Measurements from ENCODE around the gene CEP76. TPM values are rescaled to one million over a fixed set of nuclear protein-coding genes. Genes with fewer than 3 reads are reported as not detected.

CEP76 gene
- polyA plus RNA-seq, 3 donors: 2.7 to 3.4 (median 3.0) TPM

DNA sequence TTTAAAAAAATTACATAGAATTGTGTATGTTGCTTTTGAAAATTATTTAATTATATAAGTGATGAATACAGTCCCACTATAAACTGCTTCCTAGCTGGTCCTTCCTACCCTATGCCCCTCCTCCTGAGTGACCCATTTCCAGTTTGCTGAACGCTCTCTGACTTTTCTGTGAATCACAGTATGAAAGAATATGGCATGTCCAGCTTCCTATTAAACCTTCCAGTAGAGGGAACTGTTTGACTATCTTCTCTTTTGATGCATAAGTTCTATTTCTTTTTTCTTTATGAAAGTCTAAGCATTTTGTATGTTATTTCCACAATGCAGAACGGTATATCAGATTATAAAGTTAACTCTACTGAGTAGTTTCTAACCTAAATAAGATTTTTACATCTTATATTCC lies 41.6 kb upstream of the CEP76 start:
- H4K20me1 ChIP-seq (ENCODE audit: insufficient read depth, low read length): no peaks in the 10 kb centered on the region

DNA sequence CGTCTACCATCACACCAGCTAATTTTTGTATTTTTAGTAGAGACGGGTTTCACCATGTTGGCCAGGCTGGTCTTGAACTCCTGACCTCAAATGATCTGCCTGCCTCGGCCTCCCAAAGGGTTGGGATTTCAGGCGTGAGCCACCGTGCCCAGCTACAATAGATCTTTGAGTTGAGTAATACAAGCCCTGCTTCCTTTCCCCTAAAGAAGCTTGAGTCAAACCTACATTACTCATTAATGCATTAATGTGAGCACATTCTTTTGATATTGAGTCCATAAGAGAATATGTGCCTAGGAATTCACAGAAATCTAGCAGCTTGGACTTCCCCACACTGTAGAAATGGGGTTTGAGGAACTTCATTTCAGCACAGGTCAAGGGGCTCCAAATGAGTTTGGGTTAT lies 39.9 kb upstream of the CEP76 start:
- DNase-seq: peak in 1 of 3 donors; percentile 13
- no peak overlapping the region for H3K27ac ChIP-seq (ENCODE audit: low read depth in 1 of 2, low read length in 2 of 2)
- no peaks in the 10 kb centered on the region for H3K36me3 Mint-ChIP-seq
- no peak overlapping the region for H3K9ac ChIP-seq (ENCODE audit: insufficient read depth, low read length, poor library complexity, severe bottlenecking)
- H4K20me1 ChIP-seq (ENCODE audit: insufficient read depth, low read length): no peaks in the 10 kb centered on the region
- intact Hi-C loops (cut with micrococcal nuclease): loop anchor here (5.0 kb wide), 2 partner anchors 155 to 190 kb away; no protein-coding TSS in a partner anchor
- no peaks in the 10 kb centered on the region for H3K9me3 ChIP-seq (replicated peaks in 1 of 2; ENCODE audit: control insufficient read depth in 1 of 2, insufficient read depth in 1 of 2, low read length in 2 of 2)
- H3K36me3 ChIP-seq (replicated peaks in 1 of 2; ENCODE audit: control insufficient read depth in 1 of 2, insufficient read depth in 2 of 2, low read length in 2 of 2): no peaks in the 10 kb centered on the region
- H3K4me3 Mint-ChIP-seq: no peak overlapping the region
- H3K27me3 ChIP-seq (ENCODE audit: control insufficient read depth in 2 of 2, insufficient read depth in 2 of 2, low read length in 2 of 2): no peaks in the 10 kb centered on the region
- no peak overlapping the region for H2AFZ ChIP-seq (ENCODE audit: insufficient read depth, low read depth, low read length, poor library complexity, severe bottlenecking)
- H3K4me1 Mint-ChIP-seq: no peaks in the 10 kb centered on the region
- peaks cover 0 to 1% (median 0%) of the 10 kb centered on the region in 3 donors for H3K27me3 Mint-ChIP-seq (ENCODE audit: low read depth in 3 of 3)
- H3K4me3 ChIP-seq (replicated peaks in 1 of 3; ENCODE audit: low read depth in 2 of 3, low read length in 3 of 3): no peak overlapping the region
- TF ChIP-seq, protein P1, sequence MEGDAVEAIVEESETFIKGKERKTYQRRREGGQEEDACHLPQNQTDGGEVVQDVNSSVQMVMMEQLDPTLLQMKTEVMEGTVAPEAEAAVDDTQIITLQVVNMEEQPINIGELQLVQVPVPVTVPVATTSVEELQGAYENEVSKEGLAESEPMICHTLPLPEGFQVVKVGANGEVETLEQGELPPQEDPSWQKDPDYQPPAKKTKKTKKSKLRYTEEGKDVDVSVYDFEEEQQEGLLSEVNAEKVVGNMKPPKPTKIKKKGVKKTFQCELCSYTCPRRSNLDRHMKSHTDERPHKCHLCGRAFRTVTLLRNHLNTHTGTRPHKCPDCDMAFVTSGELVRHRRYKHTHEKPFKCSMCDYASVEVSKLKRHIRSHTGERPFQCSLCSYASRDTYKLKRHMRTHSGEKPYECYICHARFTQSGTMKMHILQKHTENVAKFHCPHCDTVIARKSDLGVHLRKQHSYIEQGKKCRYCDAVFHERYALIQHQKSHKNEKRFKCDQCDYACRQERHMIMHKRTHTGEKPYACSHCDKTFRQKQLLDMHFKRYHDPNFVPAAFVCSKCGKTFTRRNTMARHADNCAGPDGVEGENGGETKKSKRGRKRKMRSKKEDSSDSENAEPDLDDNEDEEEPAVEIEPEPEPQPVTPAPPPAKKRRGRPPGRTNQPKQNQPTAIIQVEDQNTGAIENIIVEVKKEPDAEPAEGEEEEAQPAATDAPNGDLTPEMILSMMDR (IDR thresholded peaks at IDR 0.05): no peak
- no peaks in the 10 kb centered on the region for H3K4me1 ChIP-seq (ENCODE audit: control insufficient read depth in 1 of 2, insufficient read depth in 2 of 2, low read length in 2 of 2)
- H3K4me2 ChIP-seq (replicated peaks; ENCODE audit: extremely low read depth, low read length, poor library complexity, severe bottlenecking): no peak overlapping the region
- no CpG with 5 or more reads among the region's 5 CpGs for WGBS (ENCODE audit: insufficient coverage)
- H3K79me2 ChIP-seq (ENCODE audit: insufficient read depth, low read length): no peaks in the 10 kb centered on the region
- no peaks in the 10 kb centered on the region for H3K9me3 Mint-ChIP-seq
- H3K27ac Mint-ChIP-seq: no peak overlapping the region

More for the DNA sequence above, 41.6 kb upstream of the CEP76 start:
- Mint-ChIP-seq H3K27ac (no peak overlapping the region), H3K36me3 (no peaks in the 10 kb centered on the region), H3K9me3 (no peaks in the 10 kb centered on the region), H3K27me3 (ENCODE audit: low read depth in 3 of 3) (peaks cover 0 to 1% (median under 1%) of the 10 kb centered on the region in 3 donors), H3K4me3 (no peak overlapping the region), H3K4me1 (no peaks in the 10 kb centered on the region)
- Histone ChIP-seq H3K9me3 (replicated peaks in 1 of 2; ENCODE audit: control insufficient read depth in 1 of 2, insufficient read depth in 1 of 2, low read length in 2 of 2) (no peaks in the 10 kb centered on the region), H3K79me2 (ENCODE audit: insufficient read depth, low read length) (no peaks in the 10 kb centered on the region), H2AFZ (ENCODE audit: insufficient read depth, low read depth, low read length, poor library complexity, severe bottlenecking) (no peak overlapping the region), H3K27ac (ENCODE audit: low read depth in 1 of 2, low read length in 2 of 2) (no peak overlapping the region), H3K27me3 (ENCODE audit: control insufficient read depth in 2 of 2, insufficient read depth in 2 of 2, low read length in 2 of 2) (no peaks in the 10 kb centered on the region), H3K4me1 (ENCODE audit: control insufficient read depth in 1 of 2, insufficient read depth in 2 of 2, low read length in 2 of 2) (no peaks in the 10 kb centered on the region), H3K9ac (ENCODE audit: insufficient read depth, low read length, poor library complexity, severe bottlenecking) (no peak overlapping the region), H3K36me3 (replicated peaks in 1 of 2; ENCODE audit: control insufficient read depth in 1 of 2, insufficient read depth in 2 of 2, low read length in 2 of 2) (no peaks in the 10 kb centered on the region), H3K4me3 (replicated peaks in 1 of 3; ENCODE audit: low read depth in 2 of 3, low read length in 3 of 3) (no peak overlapping the region), H3K4me2 (replicated peaks; ENCODE audit: extremely low read depth, low read length, poor library complexity, severe bottlenecking) (no peak overlapping the region)
- WGBS (ENCODE audit: insufficient coverage): 0% methylated on average over 1 of the region's 2 CpGs
- peak; percentile 23 to 57 (median 47) for DNase-seq
- intact Hi-C loops (cut with micrococcal nuclease): loop anchor here (5.0 kb wide), 2 partner anchors 153 to 188 kb away; no protein-coding TSS in a partner anchor
- TF ChIP-seq, protein P1 (IDR thresholded peaks at IDR 0.05): peak; percentile 66
